GM12878 (cell line): ENCODE data around the gene RAD51B.

ENCODE experiments used
- CBFB ChIP-seq: IDR thresholded peaks from 2 replicates; pipeline ENCODE4 v1.6.1; 2016; ENCODE audit warnings: antibody characterized with exemption, low read depth
- FOXM1 ChIP-seq: IDR thresholded peaks from 2 replicates; pipeline ENCODE4 v1.6.1; 2012; ENCODE audit warnings: low read depth, mild to moderate bottlenecking, inconsistent platforms, low read length, moderate library complexity
- LARP7 ChIP-seq: fragments of 450-650 bp; IDR thresholded peaks from 2 replicates; pipeline ENCODE4 v1.6.1; 2017; ENCODE audit warnings: mild to moderate bottlenecking
- MEF2B ChIP-seq: fragments of 450-650 bp; IDR thresholded peaks from 2 replicates; pipeline ENCODE4 v1.6.1; 2018; ENCODE audit warnings: mild to moderate bottlenecking, moderate library complexity; ENCODE audit not compliant: partially characterized antibody, poor library complexity, severe bottlenecking
- POLR2AphosphoS5 ChIP-seq: IDR thresholded peaks from 2 replicates; pipeline ENCODE4 v1.6.1; 2011; ENCODE audit warnings: mild to moderate bottlenecking, low read length, inconsistent platforms
- RCOR1 ChIP-seq: conservative IDR thresholded peaks from 2 replicates; pipeline ENCODE4 v1.6.1; 2012; ENCODE audit warnings: low read depth, low read length, improper control_type of control experiment
- TCF12 ChIP-seq: IDR thresholded peaks from 2 replicates; pipeline ENCODE4 v1.6.1; 2011; ENCODE audit warnings: low read depth, mild to moderate bottlenecking, low read length
- TF ChIP-seq, protein P1 (sequence below), 3 experiments: IDR thresholded peaks in 2 of 3; conservative IDR thresholded peaks in 1 of 3; 2 replicates each; pipeline ENCODE4 v1.5.1; 2011; ENCODE audit warnings: low read depth in 3 of 3, low read length in 3 of 3, mild to moderate bottlenecking in 3 of 3, control low read depth in 2 of 3, moderate library complexity in 2 of 3, inconsistent platforms in 1 of 3, mixed read lengths in 1 of 3; ENCODE audit not compliant: control insufficient read depth in 2 of 3, insufficient read depth in 1 of 3; ENCODE audit errors: extremely low read depth in 1 of 3
- TF ChIP-seq, protein P2 (sequence below): IDR thresholded peaks from 2 replicates; pipeline ENCODE4 v1.6.1; 2011; ENCODE audit warnings: low read depth, low read length, improper control_type of control experiment, borderline replicate concordance

DNA sequence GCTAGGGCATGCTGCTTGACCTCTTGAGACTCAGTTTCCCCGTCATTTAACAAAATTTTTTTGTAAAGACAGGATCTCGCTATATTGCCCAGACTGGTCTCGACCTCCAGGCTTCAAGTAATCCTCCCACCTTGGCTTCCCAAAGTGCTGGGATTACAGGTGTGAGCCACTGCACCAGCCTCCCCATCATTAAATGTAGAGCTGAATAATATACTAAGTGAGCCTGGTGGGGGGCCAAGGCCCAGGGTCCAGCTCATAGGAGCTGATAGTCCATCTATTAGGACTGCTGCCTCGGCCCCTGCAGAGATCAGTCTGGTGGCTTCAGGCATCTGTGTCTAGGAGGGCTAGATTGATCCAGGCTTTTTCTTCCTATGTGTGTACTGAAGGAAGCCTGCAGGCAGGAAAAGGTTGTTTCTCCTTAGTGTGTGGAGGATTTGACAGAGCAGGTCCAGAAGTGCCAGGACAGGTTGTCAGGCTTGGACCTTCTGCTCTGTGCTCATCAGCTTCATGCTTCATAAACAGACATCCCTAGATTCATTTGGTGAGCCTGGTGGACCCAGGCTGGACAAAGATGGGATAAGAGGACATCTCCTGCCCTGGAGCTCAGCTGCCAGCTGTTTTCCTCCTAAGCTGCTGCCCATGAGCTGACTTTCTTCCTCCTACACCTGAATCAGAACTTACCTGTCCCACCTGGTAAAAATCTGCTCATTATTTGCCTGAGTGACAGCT lies 837.9 kb downstream of the RAD51B start:
- no peak for TF ChIP-seq POLR2AphosphoS5
- no peak for TF ChIP-seq MEF2B
- TF ChIP-seq, protein P1, sequence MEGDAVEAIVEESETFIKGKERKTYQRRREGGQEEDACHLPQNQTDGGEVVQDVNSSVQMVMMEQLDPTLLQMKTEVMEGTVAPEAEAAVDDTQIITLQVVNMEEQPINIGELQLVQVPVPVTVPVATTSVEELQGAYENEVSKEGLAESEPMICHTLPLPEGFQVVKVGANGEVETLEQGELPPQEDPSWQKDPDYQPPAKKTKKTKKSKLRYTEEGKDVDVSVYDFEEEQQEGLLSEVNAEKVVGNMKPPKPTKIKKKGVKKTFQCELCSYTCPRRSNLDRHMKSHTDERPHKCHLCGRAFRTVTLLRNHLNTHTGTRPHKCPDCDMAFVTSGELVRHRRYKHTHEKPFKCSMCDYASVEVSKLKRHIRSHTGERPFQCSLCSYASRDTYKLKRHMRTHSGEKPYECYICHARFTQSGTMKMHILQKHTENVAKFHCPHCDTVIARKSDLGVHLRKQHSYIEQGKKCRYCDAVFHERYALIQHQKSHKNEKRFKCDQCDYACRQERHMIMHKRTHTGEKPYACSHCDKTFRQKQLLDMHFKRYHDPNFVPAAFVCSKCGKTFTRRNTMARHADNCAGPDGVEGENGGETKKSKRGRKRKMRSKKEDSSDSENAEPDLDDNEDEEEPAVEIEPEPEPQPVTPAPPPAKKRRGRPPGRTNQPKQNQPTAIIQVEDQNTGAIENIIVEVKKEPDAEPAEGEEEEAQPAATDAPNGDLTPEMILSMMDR (IDR thresholded peaks at IDR 0.05 in 2 of 3, conservative IDR thresholded peaks at IDR 0.05 in 1 of 3; ENCODE audit: control insufficient read depth in 2 of 3, extremely low read depth in 1 of 3, insufficient read depth in 1 of 3, low read depth in 3 of 3, low read length in 3 of 3) = no peak
- TF ChIP-seq FOXM1 = no peak
- TF ChIP-seq TCF12 = no peak
- TF ChIP-seq RCOR1 = no peak
- no peak for TF ChIP-seq CBFB
- TF ChIP-seq, protein P2, sequence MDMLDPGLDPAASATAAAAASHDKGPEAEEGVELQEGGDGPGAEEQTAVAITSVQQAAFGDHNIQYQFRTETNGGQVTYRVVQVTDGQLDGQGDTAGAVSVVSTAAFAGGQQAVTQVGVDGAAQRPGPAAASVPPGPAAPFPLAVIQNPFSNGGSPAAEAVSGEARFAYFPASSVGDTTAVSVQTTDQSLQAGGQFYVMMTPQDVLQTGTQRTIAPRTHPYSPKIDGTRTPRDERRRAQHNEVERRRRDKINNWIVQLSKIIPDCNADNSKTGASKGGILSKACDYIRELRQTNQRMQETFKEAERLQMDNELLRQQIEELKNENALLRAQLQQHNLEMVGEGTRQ = no peak
- no peak for TF ChIP-seq LARP7
